ENCODE results near the gene ERF. TPM values are rescaled to one million over a fixed set of nuclear protein-coding genes. Genes with fewer than 3 reads are reported as not detected.

Gene ERF
- polyA plus RNA-seq, 2 of the 4 experiments (the other 2 are of a cell fraction) = 103 to 120 TPM

GRCh38 chr19:42219812-42220750 is 34.8 kb downstream of the ERF start, which contains the start of gene ZNF526 (continued):
- TF ChIP-seq CBX2 (IDR thresholded peaks at IDR 0.05; ENCODE audit: borderline replicate concordance, low read depth) (no peak), BCL3 (IDR thresholded peaks at IDR 0.05) (peak; percentile 94; the same call in 2 of the 3 replicates), RARB (CRISPR knock-in tag; IDR thresholded peaks at IDR 0.05) (no peak), BHLHE40 (IDR thresholded peaks at IDR 0.05; ENCODE audit: low read depth, low read length) (peak; percentile 100), MAZ (IDR thresholded peaks at IDR 0.05; ENCODE audit: borderline replicate concordance, low read depth, low read length) (no peak), FOSL2 (IDR thresholded peaks at IDR 0.05) (no peak), FOSL2 (CRISPR knock-in tag; IDR thresholded peaks at IDR 0.05) (no peak), HMGXB4 (CRISPR knock-in tag; IDR thresholded peaks at IDR 0.05; ENCODE audit: borderline replicate concordance) (no peak), EHMT2 (IDR thresholded peaks at IDR 0.05; ENCODE audit: low read depth) (no peak), E2F6 (IDR thresholded peaks at IDR 0.05; ENCODE audit: borderline replicate concordance, low read depth) (peak; percentile 76), ESRRA (IDR thresholded peaks at IDR 0.05; ENCODE audit: borderline replicate concordance, low read length) (no peak; the same call in 1 of the 2 replicates), FOXS1 (CRISPR knock-in tag; IDR thresholded peaks at IDR 0.05) (no peak), SREBF2 (IDR thresholded peaks at IDR 0.05) (no peak), MYC (IDR thresholded peaks at IDR 0.05; ENCODE audit: borderline replicate concordance, low read length) (peak; percentile 63; the same call in 1 of the 2 replicates), RAD21 (conservative IDR thresholded peaks at IDR 0.05 in 1 of 2, IDR thresholded peaks at IDR 0.05 in 1 of 2) (no peak), POLR2AphosphoS2 (conservative IDR thresholded peaks at IDR 0.05; ENCODE audit: low read length) (no peak), RFX5 (IDR thresholded peaks at IDR 0.05) (peak; percentile 84), HOXB13 (CRISPR knock-in tag; IDR thresholded peaks at IDR 0.05; ENCODE audit: low read depth) (no peak), ZC3H11A (IDR thresholded peaks at IDR 0.05) (no peak), HOXB5 (CRISPR knock-in tag; IDR thresholded peaks at IDR 0.05) (no peak), TFCP2L1 (CRISPR knock-in tag; IDR thresholded peaks at IDR 0.05) (0 out of 2 replicates have a peak, but pooled peaks have one; percentile 68), RCOR1 (IDR thresholded peaks at IDR 0.05; ENCODE audit: low read depth, low read length) (no peak), ZSCAN20 (CRISPR knock-in tag; IDR thresholded peaks at IDR 0.05) (no peak), JUN (IDR thresholded peaks at IDR 0.05) (peak; percentile 82), RNF2 (IDR thresholded peaks at IDR 0.05; ENCODE audit: borderline replicate concordance, low read depth) (no peak), CBX8 (IDR thresholded peaks at IDR 0.05) (no peak), PBX3 (IDR thresholded peaks at IDR 0.05) (no peak), HES2 (IDR thresholded peaks at IDR 0.05) (no peak), KDM1A (IDR thresholded peaks at IDR 0.05; ENCODE audit: low read depth) (no peak), NR3C1 (IDR thresholded peaks at IDR 0.05) (no peak), TP53 (CRISPR knock-in tag; IDR thresholded peaks at IDR 0.05) (no peak), ATOH8 (CRISPR knock-in tag; IDR thresholded peaks at IDR 0.05; ENCODE audit: low read depth) (no peak; the same call in 1 of the 2 replicates), POLR2A (IDR thresholded peaks at IDR 0.05; ENCODE audit: low read length) (peak; percentile 87), MAFK (IDR thresholded peaks at IDR 0.05; ENCODE audit: partially characterized antibody) (no peak), CHD4 (IDR thresholded peaks at IDR 0.05; ENCODE audit: borderline replicate concordance) (no peak), HOXA7 (CRISPR knock-in tag; IDR thresholded peaks at IDR 0.05) (no peak), NPAS2 (CRISPR knock-in tag; IDR thresholded peaks at IDR 0.05; ENCODE audit: borderline replicate concordance) (no peak), SMC3 (IDR thresholded peaks at IDR 0.05) (no peak), FOSB (CRISPR knock-in tag; IDR thresholded peaks at IDR 0.05) (no peak)

Measured in A549 (cell line).